Measurements from ENCODE around the gene EPHB1.

EPHB1 gene

GRCh38 chr3:135155791-135156190 is 360.7 kb downstream of the EPHB1 start:
- no peak for DNase-seq (ENCODE audit: extremely low read depth, low read depth)
- TF ChIP-seq CTCF (IDR thresholded peaks at IDR 0.05; ENCODE audit: low read depth, low read length, missing control alignments) = no peak
- H3K4me3 ChIP-seq (replicated peaks; ENCODE audit: low read depth, low read length) = no peak overlapping the region

GRCh38 chr3:135157045-135157740 is 362.1 kb downstream of the EPHB1 start:
- no peak for TF ChIP-seq CTCF (IDR thresholded peaks at IDR 0.05; ENCODE audit: low read depth, low read length, missing control alignments)
- no peak for DNase-seq (ENCODE audit: extremely low read depth, low read depth)
- H3K4me3 ChIP-seq (replicated peaks; ENCODE audit: low read depth, low read length) = no peak overlapping the region

GRCh38 chr3:135158520-135158919 is 363.5 kb downstream of the EPHB1 start:
- no peak for TF ChIP-seq CTCF (IDR thresholded peaks at IDR 0.05; ENCODE audit: low read depth, low read length, missing control alignments)
- no peak for DNase-seq (ENCODE audit: extremely low read depth, low read depth)
- H3K4me3 ChIP-seq (replicated peaks; ENCODE audit: low read depth, low read length) = no peak overlapping the region

- DNase-seq (ENCODE audit: extremely low read depth, low read depth) = no peak
- no peak for TF ChIP-seq CTCF (IDR thresholded peaks at IDR 0.05; ENCODE audit: low read depth, low read length, missing control alignments)
- no peak overlapping the region for H3K4me3 ChIP-seq (replicated peaks; ENCODE audit: low read depth, low read length)
Measured at GRCh38 chr3:135159681-135160247, 364.7 kb downstream of the EPHB1 start.

- no peak for TF ChIP-seq CTCF (IDR thresholded peaks at IDR 0.05; ENCODE audit: low read depth, low read length, missing control alignments)
- no peak for DNase-seq (ENCODE audit: extremely low read depth, low read depth)
- no peak overlapping the region for H3K4me3 ChIP-seq (replicated peaks; ENCODE audit: low read depth, low read length)
Measured at GRCh38 chr3:135161425-135161824, 366.4 kb downstream of the EPHB1 start.

- no peak for DNase-seq (ENCODE audit: extremely low read depth, low read depth)
- TF ChIP-seq CTCF (IDR thresholded peaks at IDR 0.05; ENCODE audit: low read depth, low read length, missing control alignments) = no peak
- H3K4me3 ChIP-seq (replicated peaks; ENCODE audit: low read depth, low read length) = no peak overlapping the region
Measured at GRCh38 chr3:135163701-135164100, 368.6 kb downstream of the EPHB1 start.
